HepG2 (cell line): ENCODE measurements around the gene JMJD8. TPM values are rescaled to one million over a fixed set of nuclear protein-coding genes. Genes with fewer than 3 reads are reported as not detected.

ENCODE experiments used
- AKAP8 ChIP-seq: sonication (generic); formaldehyde crosslinking; IDR thresholded peaks from 2 replicates; pipeline ENCODE4 v1.5.1; 2020; ENCODE audit warnings: mild to moderate bottlenecking, missing genetic modification reagents
- ATF7-NPFF ChIP-seq: sonication (generic); formaldehyde crosslinking; IDR thresholded peaks from 2 replicates; pipeline ENCODE4 v1.8.1; 2023; ENCODE audit warnings: mild to moderate bottlenecking, low read depth, missing genetic modification reagents, moderate library complexity
- CBX5 ChIP-seq: sonication (generic); formaldehyde crosslinking; IDR thresholded peaks from 2 replicates; pipeline ENCODE4 v1.4.0; 2020; ENCODE audit warnings: missing genetic modification reagents, borderline replicate concordance
- ESRRA ChIP-seq: sonication (generic); formaldehyde crosslinking; IDR thresholded peaks from 2 replicates; pipeline ENCODE4 v1.5.1; 2020; ENCODE audit warnings: mild to moderate bottlenecking, low read depth, missing genetic modification reagents
- HCFC1 ChIP-seq: fragments of 150-350 bp; IDR thresholded peaks from 2 replicates; pipeline ENCODE4 v1.6.1; 2014; ENCODE audit warnings: low read depth, low read length
- IRF2 ChIP-seq: IDR thresholded peaks from 2 replicates; pipeline ENCODE4 v1.6.1; 2018; ENCODE audit warnings: missing genetic modification reagents, missing compliant biosample characterization
- MTA3 ChIP-seq: sonication (generic); formaldehyde crosslinking; IDR thresholded peaks from 2 replicates; pipeline ENCODE4 v1.4.0; 2020; ENCODE audit warnings: missing genetic modification reagents
- TEAD3 ChIP-seq: optimal IDR thresholded peaks from 2 replicates; pipeline ENCODE3; 2016; ENCODE audit warnings: borderline replicate concordance
- TOE1 ChIP-seq: sonication (generic); formaldehyde crosslinking; IDR thresholded peaks from 2 replicates; pipeline ENCODE4 v1.4.0; 2020; ENCODE audit warnings: mild to moderate bottlenecking, missing genetic modification reagents
- ZC3H13 ChIP-seq: sonication (generic); formaldehyde crosslinking; IDR thresholded peaks from 2 replicates; pipeline ENCODE4 v1.8.1; 2023; ENCODE audit warnings: mild to moderate bottlenecking, missing genetic modification reagents, moderate library complexity
- ZNF124 ChIP-seq: sonication (generic); formaldehyde crosslinking; IDR thresholded peaks from 2 replicates; pipeline ENCODE4 v1.4.0; 2020; ENCODE audit warnings: missing genetic modification reagents
- ZNF720 ChIP-seq: sonication (generic); formaldehyde crosslinking; IDR thresholded peaks from 2 replicates; pipeline ENCODE4 v1.4.0; 2020; ENCODE audit warnings: missing genetic modification reagents
- ZNF879 ChIP-seq: sonication (generic); formaldehyde crosslinking; IDR thresholded peaks from 2 replicates; pipeline ENCODE4 v1.8.1; 2023; ENCODE audit warnings: missing genetic modification reagents
- polyA plus RNA-seq, 8 experiments: library from polyadenylated mRNA; depleted of rRNA in 3 of 8; stranded (reverse) in 7 of 8; unstranded in 1 of 8; fragments of >200 nt; fragmentation: Illumina TruSeq in 4 of 8; extraction: Trizol in 4 of 8; gene quantifications; 2 replicates each; pipeline versions ENCODE4 v1.2.1 to v1.2.3, GENCODE V29; 2011 to 2016; ENCODE audit warnings: low read depth in 4 of 8, missing spikeins in 1 of 8, mixed read lengths in 1 of 8; ENCODE audit not compliant: insufficient read depth in 1 of 8
- total RNA-seq, 5 experiments: library from RNA; depleted of rRNA; stranded (reverse); fragments of >200 nt; fragmentation: Illumina TruSeq; extraction: Trizol; gene quantifications; 2 replicates each; pipeline ENCODE4 v1.2.3, GENCODE V29; 2016; ENCODE audit warnings: low read depth in 1 of 5
- TF ChIP-seq, protein P1 (sequence below): sonication (generic); formaldehyde crosslinking; IDR thresholded peaks from 2 replicates; pipeline ENCODE4 v1.4.0; 2020; ENCODE audit warnings: mild to moderate bottlenecking, low read depth, missing genetic modification reagents
- TF ChIP-seq, protein P2 (sequence below): sonication (generic); formaldehyde crosslinking; IDR thresholded peaks from 2 replicates; pipeline ENCODE4 v1.4.0; 2020; ENCODE audit warnings: mild to moderate bottlenecking, missing genetic modification reagents
- TF ChIP-seq, protein P3 (sequence below): sonication (generic); formaldehyde crosslinking; IDR thresholded peaks from 2 replicates; pipeline ENCODE4 v1.4.0; 2020; ENCODE audit warnings: missing genetic modification reagents
- TF ChIP-seq, protein P4 (sequence below): sonication (generic); formaldehyde crosslinking; IDR thresholded peaks from 2 replicates; pipeline ENCODE4 v1.8.0; 2022; ENCODE audit warnings: missing genetic modification reagents, low read depth, mild to moderate bottlenecking, borderline replicate concordance
- TF ChIP-seq, protein P5 (sequence below): sonication (generic); IDR thresholded peaks from 2 replicates; pipeline ENCODE4 v1.6.1; 2016; ENCODE audit warnings: low read depth, borderline replicate concordance
- TF ChIP-seq, protein P6 (sequence below): sonication (generic); formaldehyde crosslinking; IDR thresholded peaks from 2 replicates; pipeline ENCODE4 v1.8.1; 2023; ENCODE audit warnings: mild to moderate bottlenecking, moderate library complexity, missing genetic modification reagents
- TF ChIP-seq, protein P7 (sequence below): sonication (generic); formaldehyde crosslinking; IDR thresholded peaks from 2 replicates; pipeline ENCODE4 v1.4.0; 2020; ENCODE audit warnings: mild to moderate bottlenecking, missing genetic modification reagents

JMJD8 gene
- total and polyA plus RNA-seq, 2 of the 13 experiments (the other 11 are each of a cell fraction or from before 2014, with no cell fraction given) = 2.6 to 11.8 TPM

DNA sequence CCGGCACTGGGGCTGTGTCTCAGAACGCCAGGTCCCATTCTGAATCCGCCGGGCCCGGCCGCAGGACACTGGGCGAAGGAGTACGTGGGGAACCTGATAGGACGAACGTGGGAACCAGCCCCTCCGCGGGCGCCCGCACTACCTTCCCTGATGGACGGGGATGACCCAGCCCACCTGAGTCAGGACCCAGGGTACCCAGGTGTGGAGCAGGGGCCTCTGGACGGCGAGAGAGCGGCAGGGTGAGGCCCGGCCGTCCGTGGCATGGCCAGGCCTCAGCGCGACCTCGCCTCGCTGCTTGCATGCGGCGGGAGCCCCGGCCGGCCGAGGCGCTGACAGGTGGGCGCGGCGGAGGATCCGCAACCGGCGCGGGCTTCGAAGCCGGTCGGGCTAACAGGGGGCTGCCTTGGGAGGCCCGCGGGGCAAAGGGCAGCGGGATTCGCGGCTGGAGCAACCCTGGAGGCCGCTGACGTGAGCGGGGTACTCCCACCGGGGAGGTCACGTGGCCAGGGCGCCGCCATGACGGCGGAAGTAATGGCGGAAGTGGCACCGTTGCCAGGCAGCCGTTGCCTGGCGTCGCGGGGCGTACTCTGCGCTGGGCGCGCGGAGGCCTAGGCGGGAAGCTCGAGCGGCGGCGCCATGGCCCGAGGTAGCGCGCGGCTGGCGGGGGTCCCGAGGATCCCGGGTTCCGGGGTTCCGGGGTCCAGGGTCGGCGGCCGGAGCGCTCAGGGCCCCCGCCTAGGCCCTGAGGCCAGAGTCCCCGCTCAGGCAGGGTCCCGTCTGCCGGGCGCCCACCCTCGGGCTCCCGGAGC, 35.1 kb downstream of the JMJD8 start, which contains the start of gene WDR90 (continued):
- TF ChIP-seq ESRRA (peak; percentile 48), MTA3 (CRISPR knock-in tag) (no peak), AKAP8 (peak; percentile 97), ZNF720 (no peak), IRF2 (CRISPR knock-in tag) (peak; percentile 36; the same call in 1 of the 2 replicates), ZNF879 (CRISPR knock-in tag) (no peak), ZC3H13 (peak; percentile 98), TEAD3 (CRISPR knock-in tag) (no peak), ZNF124 (CRISPR knock-in tag) (no peak; the same call in 1 of the 2 replicates), TOE1 (CRISPR knock-in tag) (no peak), ATF7-NPFF (CRISPR knock-in tag) (peak; percentile 97), CBX5 (CRISPR knock-in tag) (0 out of 2 replicates have a peak, but pooled peaks have one; percentile 47), HCFC1 (peak; percentile 56; the same call in 1 of the 2 replicates)
- TF ChIP-seq, protein P1, sequence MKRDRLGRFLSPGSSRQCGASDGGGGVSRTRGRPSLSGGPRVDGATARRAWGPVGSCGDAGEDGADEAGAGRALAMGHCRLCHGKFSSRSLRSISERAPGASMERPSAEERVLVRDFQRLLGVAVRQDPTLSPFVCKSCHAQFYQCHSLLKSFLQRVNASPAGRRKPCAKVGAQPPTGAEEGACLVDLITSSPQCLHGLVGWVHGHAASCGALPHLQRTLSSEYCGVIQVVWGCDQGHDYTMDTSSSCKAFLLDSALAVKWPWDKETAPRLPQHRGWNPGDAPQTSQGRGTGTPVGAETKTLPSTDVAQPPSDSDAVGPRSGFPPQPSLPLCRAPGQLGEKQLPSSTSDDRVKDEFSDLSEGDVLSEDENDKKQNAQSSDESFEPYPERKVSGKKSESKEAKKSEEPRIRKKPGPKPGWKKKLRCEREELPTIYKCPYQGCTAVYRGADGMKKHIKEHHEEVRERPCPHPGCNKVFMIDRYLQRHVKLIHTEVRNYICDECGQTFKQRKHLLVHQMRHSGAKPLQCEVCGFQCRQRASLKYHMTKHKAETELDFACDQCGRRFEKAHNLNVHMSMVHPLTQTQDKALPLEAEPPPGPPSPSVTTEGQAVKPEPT (CRISPR knock-in tag) = no peak
- TF ChIP-seq, protein P2, sequence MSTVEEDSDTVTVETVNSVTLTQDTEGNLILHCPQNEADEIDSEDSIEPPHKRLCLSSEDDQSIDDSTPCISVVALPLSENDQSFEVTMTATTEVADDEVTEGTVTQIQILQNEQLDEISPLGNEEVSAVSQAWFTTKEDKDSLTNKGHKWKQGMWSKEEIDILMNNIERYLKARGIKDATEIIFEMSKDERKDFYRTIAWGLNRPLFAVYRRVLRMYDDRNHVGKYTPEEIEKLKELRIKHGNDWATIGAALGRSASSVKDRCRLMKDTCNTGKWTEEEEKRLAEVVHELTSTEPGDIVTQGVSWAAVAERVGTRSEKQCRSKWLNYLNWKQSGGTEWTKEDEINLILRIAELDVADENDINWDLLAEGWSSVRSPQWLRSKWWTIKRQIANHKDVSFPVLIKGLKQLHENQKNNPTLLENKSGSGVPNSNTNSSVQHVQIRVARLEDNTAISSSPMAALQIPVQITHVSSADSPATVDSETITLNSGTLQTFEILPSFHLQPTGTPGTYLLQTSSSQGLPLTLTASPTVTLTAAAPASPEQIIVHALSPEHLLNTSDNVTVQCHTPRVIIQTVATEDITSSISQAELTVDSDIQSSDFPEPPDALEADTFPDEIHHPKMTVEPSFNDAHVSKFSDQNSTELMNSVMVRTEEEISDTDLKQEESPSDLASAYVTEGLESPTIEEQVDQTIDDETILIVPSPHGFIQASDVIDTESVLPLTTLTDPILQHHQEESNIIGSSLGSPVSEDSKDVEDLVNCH (CRISPR knock-in tag) = no peak
- TF ChIP-seq, protein P3, sequence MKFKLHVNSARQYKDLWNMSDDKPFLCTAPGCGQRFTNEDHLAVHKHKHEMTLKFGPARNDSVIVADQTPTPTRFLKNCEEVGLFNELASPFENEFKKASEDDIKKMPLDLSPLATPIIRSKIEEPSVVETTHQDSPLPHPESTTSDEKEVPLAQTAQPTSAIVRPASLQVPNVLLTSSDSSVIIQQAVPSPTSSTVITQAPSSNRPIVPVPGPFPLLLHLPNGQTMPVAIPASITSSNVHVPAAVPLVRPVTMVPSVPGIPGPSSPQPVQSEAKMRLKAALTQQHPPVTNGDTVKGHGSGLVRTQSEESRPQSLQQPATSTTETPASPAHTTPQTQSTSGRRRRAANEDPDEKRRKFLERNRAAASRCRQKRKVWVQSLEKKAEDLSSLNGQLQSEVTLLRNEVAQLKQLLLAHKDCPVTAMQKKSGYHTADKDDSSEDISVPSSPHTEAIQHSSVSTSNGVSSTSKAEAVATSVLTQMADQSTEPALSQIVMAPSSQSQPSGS (CRISPR knock-in tag) = peak; percentile 82
- TF ChIP-seq, protein P4, sequence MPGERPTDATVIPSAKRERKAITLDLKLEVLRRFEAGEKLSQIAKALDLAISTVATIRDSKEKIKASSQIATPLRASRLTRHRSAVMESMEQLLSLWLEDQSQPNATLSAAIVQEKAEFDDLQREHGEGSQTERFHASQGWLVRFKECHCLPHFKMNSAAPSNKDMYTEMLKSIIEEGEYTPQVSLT (CRISPR knock-in tag) = no peak
- TF ChIP-seq, protein P5, sequence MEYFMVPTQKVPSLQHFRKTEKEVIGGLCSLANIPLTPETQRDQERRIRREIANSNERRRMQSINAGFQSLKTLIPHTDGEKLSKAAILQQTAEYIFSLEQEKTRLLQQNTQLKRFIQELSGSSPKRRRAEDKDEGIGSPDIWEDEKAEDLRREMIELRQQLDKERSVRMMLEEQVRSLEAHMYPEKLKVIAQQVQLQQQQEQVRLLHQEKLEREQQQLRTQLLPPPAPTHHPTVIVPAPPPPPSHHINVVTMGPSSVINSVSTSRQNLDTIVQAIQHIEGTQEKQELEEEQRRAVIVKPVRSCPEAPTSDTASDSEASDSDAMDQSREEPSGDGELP = peak; percentile 65; the same call in 1 of the 2 replicates
- TF ChIP-seq, protein P6, sequence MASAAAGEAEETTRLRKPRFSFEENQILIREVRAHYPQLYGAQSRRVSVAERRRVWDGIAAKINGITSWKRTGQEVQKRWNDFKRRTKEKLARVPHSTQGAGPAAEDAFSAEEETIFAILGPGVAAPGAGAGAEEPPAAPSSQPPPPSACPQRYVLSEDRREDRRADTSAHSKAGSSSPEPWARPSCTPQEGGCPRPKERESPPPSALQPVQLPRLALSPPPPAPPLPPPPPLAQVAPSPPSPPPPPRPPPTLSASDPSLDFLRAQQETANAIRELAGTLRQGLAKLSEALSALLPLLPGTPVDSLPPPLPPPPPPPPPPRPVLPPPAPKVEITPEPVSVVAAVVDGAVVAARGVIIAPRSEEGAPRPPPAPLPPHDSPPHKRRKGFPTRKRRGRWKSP = peak; percentile 91
- TF ChIP-seq, protein P7, sequence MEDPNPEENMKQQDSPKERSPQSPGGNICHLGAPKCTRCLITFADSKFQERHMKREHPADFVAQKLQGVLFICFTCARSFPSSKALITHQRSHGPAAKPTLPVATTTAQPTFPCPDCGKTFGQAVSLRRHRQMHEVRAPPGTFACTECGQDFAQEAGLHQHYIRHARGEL (CRISPR knock-in tag) = no peak
